Neural progenitor cell (in vitro differentiated cells): ENCODE results near the gene HOXA11. TPM values are rescaled to one million over a fixed set of nuclear protein-coding genes. Genes with fewer than 3 reads are reported as not detected.

Experiments
- DNase-seq: peaks from one replicate; pipeline ENCODE4 v3.0.0-alpha.2; 2016; ENCODE audit warnings: low spot score
- H2AFZ ChIP-seq: fragments of 200-600 bp; sonication (generic); replicated peaks from 2 replicates; pipeline ENCODE4 v1.6.1; 2016; ENCODE audit warnings: antibody characterized with exemption
- H3F3A ChIP-seq: fragments of 200-600 bp; sonication (generic); 2 replicates; pipeline ENCODE4 v1.6.1; 2016; ENCODE audit warnings: antibody characterized with exemption, low read depth
- H3K27ac ChIP-seq: fragments of 200-600 bp; sonication (generic); 2 replicates; pipeline ENCODE4 v1.5.1; 2016; ENCODE audit warnings: mild to moderate bottlenecking
- H3K27me3 ChIP-seq: fragments of 200-600 bp; sonication (generic); 2 replicates; pipeline ENCODE4 v1.6.1; 2016; ENCODE audit warnings: mild to moderate bottlenecking, moderate library complexity
- H3K36me3 ChIP-seq: fragments of 200-600 bp; sonication (generic); 2 replicates; pipeline ENCODE4 v1.5.1; 2016
- H3K4me1 ChIP-seq: fragments of 200-600 bp; sonication (generic); 2 replicates; pipeline ENCODE4 v1.6.1; 2016; ENCODE audit warnings: mixed run types
- H3K4me2 ChIP-seq: fragments of 200-600 bp; sonication (generic); 2 replicates; pipeline ENCODE4 v1.6.1; 2016
- H3K4me3 ChIP-seq: fragments of 200-600 bp; sonication (generic); 2 replicates; pipeline ENCODE4 v1.5.1; 2016
- H3K79me2 ChIP-seq: fragments of 200-600 bp; sonication (generic); 2 replicates; pipeline ENCODE4 v1.6.1; 2016; ENCODE audit warnings: low read depth
- H3K9ac ChIP-seq: fragments of 200-600 bp; sonication (generic); 2 replicates; pipeline ENCODE4 v1.6.1; 2016
- H3K9me3 ChIP-seq: fragments of 200-600 bp; sonication (generic); 2 replicates; pipeline ENCODE4 v1.5.1; 2016; ENCODE audit warnings: low read depth
- H4K20me1 ChIP-seq: fragments of 200-600 bp; sonication (generic); 2 replicates; pipeline ENCODE4 v1.6.1; 2016; ENCODE audit warnings: low read depth
- H3K27ac Mint-ChIP-seq: 3 replicates; pipeline ENCODE4 v1.8.0; 2021; ENCODE audit warnings: mixed read lengths
- H3K27me3 Mint-ChIP-seq: 2 replicates; pipeline ENCODE4 v1.8.0; 2022; ENCODE audit warnings: low read depth, mild to moderate bottlenecking, inconsistent platforms, moderate library complexity, mixed read lengths; ENCODE audit not compliant: insufficient read depth
- H3K36me3 Mint-ChIP-seq: 3 replicates; pipeline ENCODE4 v1.8.0; 2021; ENCODE audit warnings: mixed read lengths
- H3K4me1 Mint-ChIP-seq: 3 replicates; pipeline ENCODE4 v1.8.0; 2021; ENCODE audit warnings: mixed read lengths
- H3K4me3 Mint-ChIP-seq: 3 replicates; pipeline ENCODE4 v1.8.0; 2021; ENCODE audit warnings: mild to moderate bottlenecking, moderate library complexity, mixed read lengths
- H3K9me3 Mint-ChIP-seq: 3 replicates; pipeline ENCODE4 v1.8.0; 2020; ENCODE audit warnings: mixed read lengths
- EZH2 ChIP-seq: fragments of 200-600 bp; sonication (generic); IDR thresholded peaks from 2 replicates; pipeline ENCODE4 v1.6.1; 2017; ENCODE audit warnings: antibody characterized with exemption, mild to moderate bottlenecking, moderate library complexity
- EZH2phosphoT487 ChIP-seq: fragments of 200-600 bp; sonication (generic); IDR thresholded peaks from 2 replicates; pipeline ENCODE4 v1.6.1; 2017; ENCODE audit warnings: antibody characterized with exemption
- total RNA-seq: library from RNA; depleted of rRNA; stranded (reverse); fragments of >200 nt; gene quantifications from 2 replicates; pipeline ENCODE4 v1.2.3, GENCODE V29; 2015; ENCODE audit warnings: low replicate concordance
- TF ChIP-seq, protein P1 (sequence below): fragments of 200-600 bp; sonication (generic); IDR thresholded peaks from 2 replicates; pipeline ENCODE4 v1.5.1; 2017; ENCODE audit warnings: antibody characterized with exemption, mild to moderate bottlenecking

Gene HOXA11
- total RNA-seq, 1 donor from 2014 or later: not detected

DNA sequence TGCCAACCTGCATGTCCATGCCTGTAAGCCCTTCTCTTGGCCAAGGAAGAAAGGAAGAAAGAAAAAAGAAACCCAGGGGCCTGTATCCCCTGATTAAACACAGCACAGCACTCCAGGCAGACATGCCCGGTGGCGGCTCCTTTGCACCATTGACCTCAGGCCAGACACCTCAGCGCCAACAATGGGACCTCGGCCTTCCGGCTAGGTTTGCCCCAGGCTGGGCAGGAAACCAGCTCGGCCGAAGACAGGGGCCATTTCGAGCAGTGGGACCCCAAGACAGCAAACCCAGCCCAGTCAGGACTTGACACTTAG, 13.8 kb downstream of the HOXA11 start:
- Mint-ChIP-seq H3K4me3 (peak overlapping the region; percentile 9), H3K27me3 (peaks cover 80% of the 10 kb centered on the region), H3K27ac (no peak overlapping the region), H3K4me1 (peaks cover 2% of the 10 kb centered on the region), H3K9me3 (peaks cover 9% of the 10 kb centered on the region), H3K36me3 (no peaks in the 10 kb centered on the region)
- peaks cover 98% of the 10 kb centered on the region for H4K20me1 ChIP-seq
- H3K79me2 ChIP-seq: no peaks in the 10 kb centered on the region
- TF ChIP-seq, protein P1, sequence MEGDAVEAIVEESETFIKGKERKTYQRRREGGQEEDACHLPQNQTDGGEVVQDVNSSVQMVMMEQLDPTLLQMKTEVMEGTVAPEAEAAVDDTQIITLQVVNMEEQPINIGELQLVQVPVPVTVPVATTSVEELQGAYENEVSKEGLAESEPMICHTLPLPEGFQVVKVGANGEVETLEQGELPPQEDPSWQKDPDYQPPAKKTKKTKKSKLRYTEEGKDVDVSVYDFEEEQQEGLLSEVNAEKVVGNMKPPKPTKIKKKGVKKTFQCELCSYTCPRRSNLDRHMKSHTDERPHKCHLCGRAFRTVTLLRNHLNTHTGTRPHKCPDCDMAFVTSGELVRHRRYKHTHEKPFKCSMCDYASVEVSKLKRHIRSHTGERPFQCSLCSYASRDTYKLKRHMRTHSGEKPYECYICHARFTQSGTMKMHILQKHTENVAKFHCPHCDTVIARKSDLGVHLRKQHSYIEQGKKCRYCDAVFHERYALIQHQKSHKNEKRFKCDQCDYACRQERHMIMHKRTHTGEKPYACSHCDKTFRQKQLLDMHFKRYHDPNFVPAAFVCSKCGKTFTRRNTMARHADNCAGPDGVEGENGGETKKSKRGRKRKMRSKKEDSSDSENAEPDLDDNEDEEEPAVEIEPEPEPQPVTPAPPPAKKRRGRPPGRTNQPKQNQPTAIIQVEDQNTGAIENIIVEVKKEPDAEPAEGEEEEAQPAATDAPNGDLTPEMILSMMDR: no peak
- TF ChIP-seq EZH2phosphoT487 (peak; percentile 44), EZH2 (peak; percentile 42)
- H3K27me3 ChIP-seq: peaks cover 100% of the 10 kb centered on the region
- no peaks in the 10 kb centered on the region for H3K4me1 ChIP-seq
- no peaks in the 10 kb centered on the region for H3K9me3 ChIP-seq
- no peak overlapping the region for H3K4me2 ChIP-seq
- H3K27ac ChIP-seq: no peak overlapping the region
- H3K36me3 ChIP-seq: no peaks in the 10 kb centered on the region
- H3F3A ChIP-seq: no peaks in the 10 kb centered on the region
- H3K4me3 ChIP-seq: no peak overlapping the region
- peak; percentile 44 for DNase-seq
- H2AFZ ChIP-seq: no peak overlapping the region
- no peak overlapping the region for H3K9ac ChIP-seq

- Histone ChIP-seq H3F3A (no peaks in the 10 kb centered on the region), H3K27ac (no peak overlapping the region), H3K9me3 (no peaks in the 10 kb centered on the region), H3K4me2 (no peak overlapping the region), H3K4me1 (no peaks in the 10 kb centered on the region), H3K27me3 (peaks cover 100% of the 10 kb centered on the region), H3K79me2 (no peaks in the 10 kb centered on the region), H3K9ac (no peak overlapping the region), H3K4me3 (no peak overlapping the region), H4K20me1 (peaks cover 98% of the 10 kb centered on the region), H3K36me3 (no peaks in the 10 kb centered on the region), H2AFZ (no peak overlapping the region)
- Mint-ChIP-seq H3K9me3 (peaks cover 9% of the 10 kb centered on the region), H3K4me3 (no peak overlapping the region), H3K27me3 (peaks cover 78% of the 10 kb centered on the region), H3K4me1 (peaks cover 2% of the 10 kb centered on the region), H3K27ac (no peak overlapping the region), H3K36me3 (no peaks in the 10 kb centered on the region)
- TF ChIP-seq, protein P1: no peak
- no peak for TF ChIP-seq EZH2
- TF ChIP-seq EZH2phosphoT487: no peak
- no peak for DNase-seq
Measured at GRCh38 chr7:27170426-27171324, 14.4 kb downstream of the HOXA11 start.

GRCh38 chr7:27169658-27170425, 15.2 kb downstream of the HOXA11 start:
- H3K4me2 ChIP-seq: no peak overlapping the region
- H3K9me3 Mint-ChIP-seq: peaks cover 7% of the 10 kb centered on the region
- peaks cover 2% of the 10 kb centered on the region for H3K4me1 Mint-ChIP-seq

More at GRCh38 chr7:27169658-27170425, 15.2 kb downstream of the HOXA11 start:
- H3K36me3 Mint-ChIP-seq: no peaks in the 10 kb centered on the region
- Histone ChIP-seq H3K27ac (no peak overlapping the region), H2AFZ (no peak overlapping the region), H4K20me1 (peaks cover 98% of the 10 kb centered on the region), H3K9me3 (no peaks in the 10 kb centered on the region), H3K4me3 (no peak overlapping the region), H3K36me3 (no peaks in the 10 kb centered on the region), H3K4me1 (no peaks in the 10 kb centered on the region), H3K79me2 (no peaks in the 10 kb centered on the region), H3F3A (no peaks in the 10 kb centered on the region), H3K27me3 (peaks cover 100% of the 10 kb centered on the region), H3K9ac (no peak overlapping the region)
- TF ChIP-seq, protein P1: no peak
- peak; percentile 94 for TF ChIP-seq EZH2
- TF ChIP-seq EZH2phosphoT487: peak; percentile 95
- H3K4me3 Mint-ChIP-seq: no peak overlapping the region
- no peak overlapping the region for H3K27ac Mint-ChIP-seq
- peaks cover 74% of the 10 kb centered on the region for H3K27me3 Mint-ChIP-seq
- peak; percentile 63 for DNase-seq
